NCI-H748 (cell line): ENCODE measurements around the gene PPP2R5C.
"Not testable (repeated sequence)": the region's sequence is repeated elsewhere in the genome, so short reads cannot be mapped to it uniquely, and the experiment has no call there.

ENCODE experiments used
- DNase-seq: peaks from one replicate; lab custom pipeline; 2025; ENCODE audit not compliant: unreplicated experiment; lab: John Stamatoyannopoulos, UW

PPP2R5C gene

GRCh38 chr14:101726954-101727302 is 34.6 kb upstream of the PPP2R5C start:
- DNase-seq, result no peak

GRCh38 chr14:101727611-101728366 is 33.7 kb upstream of the PPP2R5C start:
- DNase-seq, result no peak

GRCh38 chr14:101728367-101728742 is 33.2 kb upstream of the PPP2R5C start:
- no peak for DNase-seq

GRCh38 chr14:101729382-101729781 is 32.1 kb upstream of the PPP2R5C start:
- DNase-seq, result no peak

GRCh38 chr14:101730157-101730556 is 31.4 kb upstream of the PPP2R5C start:
- DNase-seq, result not testable (repeated sequence)

GRCh38 chr14:101730626-101731186 is 30.8 kb upstream of the PPP2R5C start:
- DNase-seq, result no peak

GRCh38 chr14:101731187-101732080 is 30.1 kb upstream of the PPP2R5C start:
- DNase-seq, result peak; percentile 96

GRCh38 chr14:101732118-101732517 is 29.4 kb upstream of the PPP2R5C start:
- no peak for DNase-seq

- no peak for DNase-seq
These were observed 28.3 kb upstream of the PPP2R5C start for GRCh38 chr14:101733211-101733610.

GRCh38 chr14:101734246-101734847 is 27.2 kb upstream of the PPP2R5C start:
- no peak for DNase-seq

- no peak for DNase-seq
These were observed 26.1 kb upstream of the PPP2R5C start for GRCh38 chr14:101735453-101735852.

GRCh38 chr14:101736071-101736470 is 25.4 kb upstream of the PPP2R5C start:
- no peak for DNase-seq

- DNase-seq, result no peak
These were observed 24.9 kb upstream of the PPP2R5C start for GRCh38 chr14:101736585-101736984.

- peak; percentile 23 for DNase-seq
These were observed 23.8 kb upstream of the PPP2R5C start for GRCh38 chr14:101737414-101738339.

- DNase-seq, result no peak
These were observed 22.7 kb upstream of the PPP2R5C start for GRCh38 chr14:101738703-101739320.

GRCh38 chr14:101739446-101740141 is 21.9 kb upstream of the PPP2R5C start:
- no peak for DNase-seq

GRCh38 chr14:101740981-101741380 is 20.5 kb upstream of the PPP2R5C start:
- no peak for DNase-seq

GRCh38 chr14:101743701-101744100 is 17.8 kb upstream of the PPP2R5C start:
- DNase-seq, result no peak

GRCh38 chr14:101744382-101744781 is 17.1 kb upstream of the PPP2R5C start:
- not testable (repeated sequence) for DNase-seq
